Stimulated activated CD8-positive, alpha-beta memory T cell treated with anti-CD3 and anti-CD28 coated beads, Interleukin-15, amount 100 ng/mL, for 48 hours (primary cell): ENCODE results near the gene RBCK1.
"Not testable (repeated sequence)": the region's sequence is repeated elsewhere in the genome, so short reads cannot be mapped to it uniquely, and the experiment has no call there.

ENCODE experiments used
- DNase-seq, 2 donors: peaks; one replicate each; pipeline ENCODE4 v3.0.0-alpha.2; 2020; ENCODE audit warnings: low read depth in 2 of 2

Gene RBCK1

GRCh38 chr20:376089-376488, 32.0 kb upstream of the RBCK1 start:
- no peak for DNase-seq

- no peak for DNase-seq
Observed at GRCh38 chr20:376750-377149, 31.3 kb upstream of the RBCK1 start.

GRCh38 chr20:377578-377977, 30.5 kb upstream of the RBCK1 start:
- not testable (repeated sequence) for DNase-seq

- no peak for DNase-seq
Observed at GRCh38 chr20:378961-379336, 29.1 kb upstream of the RBCK1 start.

- peak; percentile 58 to 68 for DNase-seq
Observed at GRCh38 chr20:380763-381580, 27.1 kb upstream of the RBCK1 start.

GRCh38 chr20:381581-382290, 26.4 kb upstream of the RBCK1 start:
- DNase-seq = peak; percentile 71 to 75

GRCh38 chr20:382291-383115, 25.6 kb upstream of the RBCK1 start:
- DNase-seq = no peak

GRCh38 chr20:383889-384288, 24.2 kb upstream of the RBCK1 start:
- no peak for DNase-seq

GRCh38 chr20:384723-385122, 23.4 kb upstream of the RBCK1 start:
- no peak for DNase-seq

GRCh38 chr20:385448-385847, 22.7 kb upstream of the RBCK1 start:
- DNase-seq = no peak

GRCh38 chr20:386634-387033, 21.5 kb upstream of the RBCK1 start:
- DNase-seq = not testable (repeated sequence)

GRCh38 chr20:387520-387919, 20.6 kb upstream of the RBCK1 start:
- DNase-seq = no peak

- DNase-seq = no peak
Observed at GRCh38 chr20:388034-388994, 19.8 kb upstream of the RBCK1 start.

GRCh38 chr20:389220-389619, 18.9 kb upstream of the RBCK1 start:
- no peak for DNase-seq

- DNase-seq = no peak
Observed at GRCh38 chr20:391041-391711, 16.9 kb upstream of the RBCK1 start.

GRCh38 chr20:393296-393695, 14.8 kb upstream of the RBCK1 start:
- not testable (repeated sequence) for DNase-seq

GRCh38 chr20:396252-396618, 11.9 kb upstream of the RBCK1 start:
- DNase-seq = no peak

GRCh38 chr20:396619-397431, 11.3 kb upstream of the RBCK1 start:
- no peak for DNase-seq

GRCh38 chr20:397432-398237, 10.5 kb upstream of the RBCK1 start:
- DNase-seq = no peak
